ENCODE results near the gene CFAP74.
A peak's percentile ranks its signal among the peaks of the same experiment; 100 is the strongest.

Gene CFAP74

GRCh38 chr1:2020310-2020655 lies 16.7 kb upstream of the CFAP74 start:
- DNase-seq, result no peak

- DNase-seq, result no peak
These were observed 16.2 kb upstream of the CFAP74 start for GRCh38 chr1:2019571-2020309.

GRCh38 chr1:2019172-2019543 lies 15.6 kb upstream of the CFAP74 start, which contains the start of gene GABRD:
Gene GABRD, plus strand, starts transcription at chr1:2019345. Its CDS starts 79 bp downstream, at chr1:2019424.
- DNase-seq, result no peak

- DNase-seq, result no peak
These were observed 14.9 kb upstream of the CFAP74 start for GRCh38 chr1:2018217-2019171.

- DNase-seq, result no peak
These were observed 12.5 kb upstream of the CFAP74 start for GRCh38 chr1:2016123-2016522.

GRCh38 chr1:2014741-2015735 lies 11.5 kb upstream of the CFAP74 start:
- DNase-seq, result peak; percentile 13

- no peak for DNase-seq
These were observed 10.6 kb upstream of the CFAP74 start for GRCh38 chr1:2014181-2014580.

GRCh38 chr1:2009101-2010053 lies 5.8 kb upstream of the CFAP74 start:
- DNase-seq, result no peak

GRCh38 chr1:2004856-2005255 lies 1.3 kb upstream of the CFAP74 start:
- DNase-seq, result no peak

- DNase-seq, result no peak
These were observed 1.7 kb downstream of the CFAP74 start for GRCh38 chr1:2001773-2002411.

GRCh38 chr1:2000850-2001249 lies 2.7 kb downstream of the CFAP74 start:
- no peak for DNase-seq

GRCh38 chr1:2000432-2000831 lies 3.2 kb downstream of the CFAP74 start:
- DNase-seq, result no peak

- no peak for DNase-seq
These were observed 6.0 kb downstream of the CFAP74 start for GRCh38 chr1:1997576-1997975.

- DNase-seq, result no peak
These were observed 7.4 kb downstream of the CFAP74 start for GRCh38 chr1:1996207-1996651.

- DNase-seq, result no peak
These were observed 9.1 kb downstream of the CFAP74 start for GRCh38 chr1:1994536-1994935.

- DNase-seq, result no peak
These were observed 13.4 kb downstream of the CFAP74 start for GRCh38 chr1:1990222-1990621.

GRCh38 chr1:1989789-1990188 lies 13.8 kb downstream of the CFAP74 start:
- DNase-seq, result no peak

GRCh38 chr1:1989102-1989542 lies 14.5 kb downstream of the CFAP74 start:
- peak; percentile 41 for DNase-seq

- DNase-seq, result no peak
These were observed 15.3 kb downstream of the CFAP74 start for GRCh38 chr1:1988061-1988945.

GRCh38 chr1:1987142-1987510 lies 16.5 kb downstream of the CFAP74 start:
- no peak for DNase-seq
